GM21576 (cell line): ENCODE data around the gene VSX2.
"Not testable (repeated sequence)": the region's sequence is repeated elsewhere in the genome, so short reads cannot be mapped to it uniquely, and the experiment has no call there.

Source experiments
- ATAC-seq: cut with Tn5 transposase; IDR thresholded peaks from one replicate; pipeline ENCODE4 v1.9.1; 2021; ENCODE audit warnings: mild to moderate bottlenecking, moderate library complexity; ENCODE audit not compliant: unreplicated experiment

VSX2 gene

DNA sequence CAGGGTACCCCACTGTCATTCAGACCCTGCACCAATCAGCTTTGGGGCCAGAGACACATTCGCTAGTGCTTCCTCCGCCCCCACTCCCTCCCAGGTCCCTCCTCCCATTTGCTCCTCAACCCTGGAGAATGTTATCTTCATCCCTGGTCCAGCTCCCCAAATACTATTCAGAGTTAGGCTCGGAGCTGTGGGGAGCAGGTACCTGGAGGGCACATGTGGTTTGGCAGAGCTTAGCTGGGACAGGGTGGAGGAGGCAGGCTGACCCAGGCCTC, 19.5 kb downstream of the VSX2 start:
- no peak for ATAC-seq

DNA sequence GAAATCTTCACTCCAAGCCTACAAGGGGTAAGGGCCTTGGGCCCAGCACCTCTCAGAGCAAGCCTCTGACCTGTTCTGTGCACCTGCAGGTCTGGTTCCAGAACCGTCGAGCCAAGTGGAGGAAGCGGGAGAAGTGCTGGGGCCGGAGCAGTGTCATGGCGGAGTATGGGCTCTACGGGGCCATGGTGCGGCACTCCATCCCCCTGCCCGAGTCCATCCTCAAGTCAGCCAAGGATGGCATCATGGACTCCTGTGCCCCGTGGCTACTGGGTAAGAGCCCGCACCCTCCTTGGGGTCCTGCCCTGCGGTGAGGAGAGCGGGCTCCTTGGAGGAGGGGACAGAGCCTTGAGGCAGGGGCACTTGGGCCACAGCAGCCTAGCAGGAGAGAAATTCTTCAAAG, 20.3 kb downstream of the VSX2 start:
- ATAC-seq = no peak

DNA sequence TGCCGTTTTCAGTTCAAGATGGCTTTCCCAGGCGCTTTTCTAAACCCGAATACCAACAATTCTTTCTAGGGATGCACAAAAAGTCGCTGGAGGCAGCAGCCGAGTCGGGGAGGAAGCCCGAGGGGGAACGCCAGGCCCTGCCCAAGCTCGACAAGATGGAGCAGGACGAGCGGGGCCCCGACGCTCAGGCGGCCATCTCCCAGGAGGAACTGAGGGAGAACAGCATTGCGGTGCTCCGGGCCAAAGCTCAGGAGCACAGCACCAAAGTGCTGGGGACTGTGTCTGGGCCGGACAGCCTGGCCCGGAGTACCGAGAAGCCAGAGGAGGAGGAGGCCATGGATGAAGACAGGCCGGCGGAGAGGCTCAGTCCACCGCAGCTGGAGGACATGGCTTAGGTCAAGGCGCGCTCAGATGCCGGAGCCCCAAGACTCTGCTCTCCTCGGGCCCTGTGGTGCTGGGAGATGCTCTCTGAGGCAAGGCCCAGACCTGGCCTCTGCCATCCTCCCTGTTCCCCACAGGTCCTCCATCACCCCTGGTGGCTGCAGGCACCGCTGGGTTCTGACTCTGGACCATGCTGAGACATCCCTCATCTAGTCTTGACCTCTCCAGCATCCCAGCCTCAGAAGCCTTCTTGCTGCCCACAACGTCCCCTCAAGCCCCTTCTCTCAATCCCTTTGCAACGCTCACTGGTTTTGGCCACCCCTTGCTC, 21.4 kb downstream of the VSX2 start:
- ATAC-seq = no peak

DNA sequence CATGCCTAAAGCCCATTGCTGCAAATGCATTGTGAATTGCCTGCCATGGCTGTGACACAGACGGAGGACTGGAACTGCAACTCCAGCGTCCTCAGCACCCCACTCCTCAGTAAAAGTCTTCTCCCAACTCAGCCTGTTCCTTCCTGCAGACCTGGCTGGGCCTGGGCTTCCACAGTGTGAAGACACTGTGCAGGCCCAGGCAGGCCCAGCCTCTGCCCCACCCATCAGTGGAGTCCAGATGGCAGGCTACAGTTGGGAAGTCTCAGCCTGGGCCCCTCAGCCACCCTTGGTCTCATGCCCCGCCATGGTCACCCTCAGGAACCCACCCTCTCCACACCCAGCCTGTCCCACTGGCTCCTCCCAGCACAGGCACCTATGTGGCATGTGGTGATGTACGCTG, 22.0 kb downstream of the VSX2 start:
- ATAC-seq = no peak

DNA sequence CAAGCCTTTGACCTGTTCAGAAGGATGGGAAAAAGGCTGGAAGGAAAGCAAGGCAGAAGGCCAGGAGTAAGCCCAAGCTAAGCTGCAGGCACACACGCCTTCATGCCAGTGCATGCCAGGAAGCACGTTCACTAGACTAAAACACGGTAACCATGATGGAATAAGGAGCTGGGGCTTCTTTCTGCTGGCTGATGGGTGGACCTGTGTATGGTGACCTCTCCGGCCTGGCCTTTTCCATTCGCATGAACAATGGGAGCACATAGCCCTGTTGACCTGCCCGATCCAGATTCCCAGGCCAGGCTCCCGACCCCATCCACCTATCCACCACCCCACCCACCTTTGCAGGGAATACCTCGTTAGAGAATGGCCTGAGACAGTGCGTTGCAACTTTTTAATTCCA, 22.8 kb downstream of the VSX2 start:
- no peak for ATAC-seq

DNA sequence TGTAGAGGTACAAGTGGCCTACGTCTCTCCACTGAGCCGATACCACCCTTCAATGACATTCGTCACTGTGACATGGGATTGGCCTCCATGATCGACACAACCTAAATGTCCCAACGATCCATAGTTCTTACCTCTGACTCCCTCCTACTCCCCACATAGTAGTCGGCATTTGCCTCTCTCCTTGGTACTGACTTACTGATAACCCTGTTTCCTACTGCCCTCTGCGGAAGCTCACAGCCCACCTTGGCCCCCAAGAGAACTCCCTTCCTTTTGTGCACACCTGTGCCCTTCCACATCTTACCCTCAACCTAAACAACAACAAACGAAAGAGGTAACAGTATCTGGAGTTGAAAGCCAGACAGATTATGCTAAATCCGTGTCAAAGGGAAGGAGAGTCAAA, 23.9 kb downstream of the VSX2 start:
- ATAC-seq = no peak

DNA sequence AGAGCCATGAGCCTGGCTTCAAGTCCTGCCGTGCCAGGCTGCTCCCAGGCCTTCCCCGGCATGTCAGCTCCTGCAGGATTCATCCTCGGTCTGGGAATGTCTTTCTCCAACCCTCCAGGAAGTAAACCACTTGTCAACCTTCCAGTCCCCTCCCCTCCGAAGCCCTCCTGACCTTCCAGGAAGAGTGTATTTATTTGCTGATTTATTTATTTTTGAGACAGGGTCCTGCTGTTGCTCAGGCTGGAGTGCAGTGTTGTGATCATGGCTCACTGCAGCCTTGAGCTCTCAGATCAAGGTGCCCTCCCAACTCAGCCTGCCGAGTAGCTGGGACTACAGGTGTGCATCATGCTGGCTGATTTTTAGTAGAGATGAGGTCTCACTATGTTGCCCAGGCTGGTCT, 24.7 kb downstream of the VSX2 start:
- no peak for ATAC-seq

DNA sequence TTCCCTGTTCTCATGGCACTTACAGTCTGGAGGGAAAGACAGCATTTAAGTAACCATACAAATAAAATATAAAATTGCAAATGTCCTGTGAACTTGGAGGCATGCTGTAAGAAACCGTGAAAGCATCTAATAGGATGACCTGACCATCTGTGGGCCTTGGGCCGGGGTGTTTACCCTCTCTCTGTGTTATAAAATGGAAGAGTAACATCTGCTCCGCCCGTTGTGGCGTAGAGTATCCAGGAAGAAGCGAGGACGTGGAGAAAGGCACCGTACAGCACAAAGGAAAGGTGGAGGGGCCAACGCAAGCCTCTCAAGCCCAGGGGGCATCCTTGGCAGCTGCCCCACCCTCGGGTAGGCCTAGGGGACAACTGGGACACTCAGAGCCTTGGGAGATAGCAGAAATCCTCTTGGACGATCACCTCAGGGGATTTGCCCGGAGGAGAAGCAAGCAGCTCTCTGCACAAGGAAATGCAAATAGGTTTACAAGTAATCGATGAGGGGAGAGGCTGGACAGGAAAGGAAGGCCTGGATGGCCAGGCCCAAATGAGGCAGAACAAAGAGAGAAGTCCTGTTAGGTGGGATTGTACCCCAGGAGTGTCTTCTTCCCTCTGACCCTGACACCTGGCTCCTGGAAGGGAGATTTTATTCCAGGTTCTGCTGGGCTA, 26.2 kb downstream of the VSX2 start:
- no peak for ATAC-seq

DNA sequence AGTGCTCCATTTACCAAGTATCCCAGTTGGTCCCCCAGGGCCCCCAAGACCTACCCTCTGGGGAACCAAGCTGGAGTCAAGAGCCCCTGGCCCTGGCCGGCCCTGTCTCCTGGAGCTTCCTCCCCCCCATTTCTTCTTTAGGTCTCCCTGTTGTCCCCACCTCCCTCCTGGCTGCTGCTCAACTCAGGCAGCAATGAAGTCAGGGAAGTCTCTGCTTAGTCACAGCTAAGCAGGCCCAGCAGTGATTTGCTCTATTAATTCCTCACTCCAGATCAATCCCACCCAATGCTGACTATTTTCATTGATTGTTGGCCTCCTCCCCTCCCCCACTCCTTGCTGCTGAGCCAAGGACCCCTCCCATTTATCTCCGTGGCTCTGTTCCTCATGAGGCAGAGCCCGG, 28.3 kb downstream of the VSX2 start:
- no peak for ATAC-seq

DNA sequence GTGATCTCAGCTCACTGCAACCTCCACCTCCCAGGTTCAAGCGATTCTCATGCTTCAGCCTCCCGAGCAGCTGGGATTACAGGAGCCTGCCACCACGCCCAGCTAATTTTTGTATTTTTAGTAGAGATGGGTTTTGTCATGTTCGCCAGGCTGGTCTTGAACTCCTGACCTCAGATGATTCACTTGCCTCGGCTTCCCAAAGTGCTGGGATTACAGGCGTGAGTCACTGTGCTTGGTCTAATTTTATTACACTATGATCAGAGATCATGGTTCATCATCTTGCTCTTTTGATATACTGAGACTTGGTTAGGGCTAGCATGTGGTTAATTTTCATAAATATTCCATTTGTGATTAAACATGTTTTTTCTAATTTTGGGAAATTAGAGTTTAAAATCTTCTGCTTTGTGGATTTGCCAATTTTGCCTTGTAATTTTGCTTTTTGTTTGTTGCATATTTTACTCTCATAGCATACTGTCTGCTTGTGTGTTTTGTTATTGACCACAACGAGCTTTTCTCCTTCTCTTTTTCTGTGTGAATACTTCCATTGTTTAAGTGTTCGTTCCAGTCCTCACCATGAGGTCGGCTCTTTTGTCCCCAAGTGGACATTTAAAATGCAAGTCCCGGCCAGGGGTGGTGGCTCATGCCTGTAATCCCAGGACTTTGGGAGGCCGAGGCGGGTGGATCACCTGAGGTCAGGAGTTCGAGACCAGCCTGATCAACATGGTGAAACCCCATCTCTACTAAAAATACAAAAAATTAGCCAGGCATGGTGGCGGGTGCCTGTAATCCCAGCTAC, 31.3 kb downstream of the VSX2 start:
- not testable (repeated sequence) for ATAC-seq

DNA sequence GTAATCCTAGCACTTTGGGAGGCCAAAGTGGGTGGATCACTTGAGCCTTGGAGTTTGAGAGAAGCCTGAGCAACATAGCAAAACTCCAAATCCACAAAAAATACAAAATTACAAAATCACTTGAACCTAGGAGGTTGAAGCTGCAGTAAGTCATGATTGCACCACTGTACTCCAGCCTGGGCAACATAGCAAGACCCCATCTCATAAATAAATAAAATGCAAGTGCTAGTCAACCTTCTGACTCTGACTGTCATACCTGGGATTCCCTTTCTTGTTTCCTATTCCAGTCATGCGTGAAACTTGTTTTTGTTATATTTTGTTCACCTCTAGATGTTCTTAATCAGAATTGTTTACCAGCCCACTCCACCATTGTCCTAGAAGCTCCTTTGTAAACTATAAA, 32.1 kb downstream of the VSX2 start:
- ATAC-seq = no peak

DNA sequence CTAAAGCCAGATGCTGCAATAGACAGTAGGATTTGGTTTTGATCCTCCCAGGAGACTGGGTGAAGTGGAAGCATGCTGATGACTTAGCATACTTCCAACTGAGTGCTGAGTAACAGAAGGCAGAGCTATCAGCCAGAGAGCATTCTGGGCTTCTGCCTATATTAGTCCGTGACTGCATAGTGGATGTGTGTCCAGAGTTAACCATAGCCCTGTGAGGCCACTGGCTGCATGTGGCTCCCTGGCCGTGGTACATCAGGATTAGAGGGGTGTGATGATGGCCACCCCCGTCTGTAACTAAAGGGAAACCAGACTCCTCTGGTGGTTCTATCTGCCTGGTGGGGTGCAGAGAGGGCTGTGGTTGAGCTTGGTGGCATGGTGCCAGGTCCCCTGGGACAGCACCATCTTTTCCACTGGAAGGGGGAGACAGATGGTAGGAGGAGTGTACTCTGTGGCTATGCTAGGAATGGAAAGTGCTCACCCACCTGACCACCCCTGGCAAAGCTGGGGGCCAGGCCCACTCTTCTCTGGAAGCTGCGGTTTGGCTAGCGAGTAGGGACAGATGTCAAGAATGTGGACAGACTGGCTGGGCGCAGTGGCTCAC, 36.1 kb downstream of the VSX2 start:
- no peak for ATAC-seq

DNA sequence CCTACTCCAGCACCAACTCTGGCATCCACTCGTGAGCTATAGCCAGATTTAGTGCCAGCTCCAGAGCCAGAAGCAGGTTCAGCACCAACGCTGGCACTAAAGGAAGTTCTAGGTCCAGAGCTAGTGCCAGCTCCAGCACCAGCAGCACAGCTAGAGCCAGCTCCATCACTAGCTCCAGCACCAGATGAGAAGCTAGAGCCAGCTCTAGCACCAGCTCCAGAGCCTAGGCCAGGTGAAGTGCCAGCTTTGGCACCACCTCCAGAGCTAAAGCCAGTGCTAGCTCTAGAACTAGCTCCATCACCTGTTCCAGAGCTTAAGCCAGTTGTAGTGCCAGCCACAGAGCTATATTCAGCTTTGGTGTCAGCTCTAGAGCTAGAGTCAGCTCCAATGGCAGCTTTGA, 38.8 kb downstream of the VSX2 start:
- no peak for ATAC-seq

DNA sequence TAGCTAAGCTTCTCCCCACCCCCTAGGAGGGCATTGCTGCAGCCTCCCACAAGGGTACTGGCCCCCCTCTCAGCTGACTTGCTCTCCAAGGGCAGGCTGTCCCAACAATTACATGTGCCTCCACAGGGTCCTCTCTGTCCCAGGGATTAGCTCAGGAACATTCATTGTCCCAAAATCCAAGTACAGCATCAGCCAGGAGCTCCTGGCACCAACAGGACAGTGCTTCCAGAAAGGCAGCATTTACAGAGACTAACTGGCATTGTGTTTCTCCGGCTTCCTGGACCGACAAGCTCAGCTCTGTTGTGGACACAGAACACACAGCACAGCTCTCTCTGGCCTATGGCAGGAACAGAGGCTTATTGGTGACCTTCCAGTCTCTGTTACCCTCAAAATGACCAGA, 41.8 kb downstream of the VSX2 start:
- no peak for ATAC-seq

DNA sequence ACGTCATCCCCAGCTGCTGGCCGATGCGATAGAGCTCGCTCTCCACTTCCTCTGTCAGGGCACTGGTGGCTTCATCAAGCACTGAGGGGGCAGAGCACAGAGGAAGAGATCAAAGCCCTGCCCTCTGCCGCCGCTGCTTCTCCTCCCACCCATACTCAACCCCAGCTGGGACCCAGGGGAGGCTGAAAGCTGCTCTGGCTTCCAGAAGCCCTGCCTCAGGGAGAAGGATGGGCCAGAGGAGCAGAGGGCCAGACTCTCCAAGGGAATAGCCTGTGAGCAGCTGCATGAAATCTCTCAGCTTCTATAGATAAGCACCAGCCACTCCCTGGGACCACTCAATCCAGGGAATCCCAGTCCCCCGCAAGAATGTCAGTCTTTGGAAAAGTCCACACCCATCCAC, 47.5 kb downstream of the VSX2 start:
- ATAC-seq = no peak

DNA sequence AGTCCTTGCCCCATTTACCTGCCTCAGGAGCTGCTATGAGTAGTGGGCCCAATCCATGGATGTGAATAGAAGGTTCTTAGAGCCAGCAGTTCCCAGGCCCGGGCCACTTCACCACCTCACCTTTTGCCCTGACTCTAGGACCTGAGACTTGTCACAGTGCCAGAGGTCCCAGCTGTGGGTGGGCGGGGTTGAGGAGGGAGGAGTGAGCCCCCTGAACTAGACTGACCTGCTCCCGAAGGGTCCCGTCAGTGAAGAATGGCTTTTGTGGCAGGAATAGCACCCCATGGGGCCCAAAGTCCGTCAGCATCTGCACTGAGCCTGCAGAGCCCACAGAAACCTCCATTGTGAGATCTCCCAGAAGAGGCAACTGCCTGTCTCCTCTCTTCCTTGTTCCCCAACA, 50.6 kb downstream of the VSX2 start:
- ATAC-seq = no peak

DNA sequence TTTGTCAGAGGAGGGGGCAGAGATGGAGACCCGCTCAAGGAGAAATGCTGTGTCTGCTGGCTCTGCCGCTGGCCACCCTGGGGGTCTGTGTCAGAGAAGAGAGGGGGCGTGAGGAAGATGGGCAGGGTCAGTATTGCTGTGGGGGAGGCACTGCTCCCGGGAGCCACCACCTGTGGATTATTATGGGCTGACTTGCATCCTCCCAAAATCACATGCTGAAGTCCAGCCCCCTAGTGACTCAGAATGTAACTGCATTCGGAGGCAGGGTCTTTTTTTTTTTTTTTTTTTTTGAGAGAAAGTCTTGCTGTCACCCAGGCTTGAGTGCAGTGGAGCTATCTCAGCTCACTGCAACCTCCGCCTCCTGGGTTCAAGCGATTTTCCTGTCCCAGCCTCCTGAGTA, 51.2 kb downstream of the VSX2 start:
- ATAC-seq = no peak

DNA sequence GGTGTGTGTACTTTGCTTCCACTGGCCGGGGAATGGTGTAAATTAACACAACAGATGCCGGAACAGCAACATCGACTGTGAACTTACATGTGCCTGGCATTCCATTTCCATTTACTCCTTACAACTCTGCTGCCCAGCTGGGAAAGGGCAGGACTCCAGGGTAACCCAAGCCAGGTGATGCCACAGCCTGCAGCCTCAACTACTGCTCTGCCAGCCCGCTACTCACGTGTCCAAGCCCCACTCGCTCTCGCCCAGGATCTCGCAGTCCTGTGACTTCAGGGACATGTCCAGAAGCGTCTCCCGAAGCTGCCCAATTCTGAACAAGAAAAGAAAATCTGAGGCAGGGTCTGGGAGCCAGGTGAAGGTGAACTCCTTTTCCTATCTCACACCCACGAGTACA, 52.8 kb downstream of the VSX2 start:
- no peak for ATAC-seq

DNA sequence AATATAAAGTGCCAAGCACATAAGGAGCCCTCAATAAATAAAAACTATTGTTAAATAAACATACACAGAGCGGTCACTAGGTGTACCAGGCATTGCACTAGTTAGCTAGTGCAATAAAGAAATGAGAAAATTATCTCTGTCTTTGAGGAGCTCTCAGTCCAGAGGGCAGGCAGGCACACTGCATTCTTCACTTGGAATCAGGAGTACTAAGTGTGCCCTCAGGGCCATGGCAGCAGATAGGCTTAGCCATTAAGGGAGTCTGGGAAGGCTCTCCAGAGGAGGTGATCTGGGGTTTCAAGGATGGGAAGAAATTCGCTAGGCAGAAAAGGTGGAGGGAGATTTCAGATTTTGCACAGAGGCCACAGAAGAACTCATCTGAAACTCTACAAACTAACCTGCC, 54.4 kb downstream of the VSX2 start:
- no peak for ATAC-seq

DNA sequence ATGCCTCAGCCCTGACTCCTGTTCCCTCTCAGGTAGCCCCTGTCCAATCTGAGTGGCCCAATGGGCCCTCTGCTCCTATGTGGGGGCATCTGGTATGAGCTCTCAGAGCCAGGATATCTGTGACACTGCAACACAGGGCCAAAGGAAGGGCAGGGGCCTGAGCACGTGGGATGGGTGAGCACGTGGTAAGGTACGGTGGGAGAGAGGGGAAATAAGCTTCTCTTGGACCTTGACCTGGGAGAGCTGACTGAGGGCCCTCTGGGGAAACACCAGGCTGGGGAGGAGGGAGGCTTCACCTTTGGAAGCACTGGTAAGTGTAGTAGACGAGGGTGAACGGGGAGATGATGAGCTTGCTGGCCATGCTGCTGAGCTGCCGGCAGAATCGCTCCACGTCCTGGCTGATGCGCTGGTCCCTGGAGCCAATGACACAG, 56.8 kb downstream of the VSX2 start:
- ATAC-seq = no peak

DNA sequence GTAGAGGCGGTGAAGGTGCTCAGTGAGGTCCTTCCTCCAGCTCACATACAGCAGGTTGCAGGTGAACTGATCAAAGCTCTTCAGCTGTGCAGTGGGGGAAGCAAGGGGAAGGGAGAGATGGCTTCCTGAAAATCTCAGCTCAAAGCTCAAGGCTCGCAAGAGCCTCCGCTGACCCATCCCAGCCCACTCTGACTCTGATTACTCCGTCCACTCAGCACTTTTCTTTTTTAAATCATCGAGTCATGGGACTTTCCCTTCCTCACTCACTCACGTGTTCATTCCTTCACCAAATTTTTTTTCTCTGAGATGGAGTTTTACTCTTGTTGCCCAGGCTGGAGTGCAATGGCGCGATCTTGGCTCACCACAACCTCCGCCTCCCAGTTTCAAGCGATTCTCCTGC, 58.7 kb downstream of the VSX2 start:
- no peak for ATAC-seq

DNA sequence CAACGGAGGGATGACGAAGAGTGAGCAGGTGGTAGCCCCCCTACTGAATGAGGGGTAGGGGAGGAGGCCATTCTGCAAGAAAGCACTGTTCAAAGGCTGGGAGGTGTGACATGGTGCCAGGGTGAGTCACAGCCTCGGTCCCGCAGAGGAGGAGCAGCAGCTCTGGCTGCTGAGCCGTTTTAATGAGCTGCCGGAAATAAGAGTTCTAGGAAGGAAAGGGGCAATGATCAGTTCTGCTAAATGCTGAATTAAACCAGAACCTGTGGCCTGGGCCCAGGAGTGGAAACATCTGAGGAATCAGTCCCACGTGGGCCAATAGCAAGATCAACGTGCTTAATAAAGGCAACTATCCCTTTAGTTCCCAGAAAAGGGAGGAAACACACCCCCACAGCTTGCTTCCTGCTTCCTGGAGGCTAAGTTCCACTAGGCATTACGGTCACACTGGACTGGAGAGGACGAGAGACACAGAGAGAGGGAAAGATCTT, 59.9 kb downstream of the VSX2 start:
- ATAC-seq = no peak
